GM12878 (cell line): ENCODE results near the gene PRR18. TPM values are rescaled to one million over a fixed set of nuclear protein-coding genes. Genes with fewer than 3 reads are reported as not detected.
A peak's percentile ranks its signal among the peaks of the same experiment; 100 is the strongest.

Experiments used
- ATAC-seq: fragments of 200-7000 bp; cut with Tn5 transposase; 3 replicates; pipeline ENCODE4 v1.9.1; 2020; ENCODE audit warnings: mild to moderate bottlenecking, moderate library complexity
- BruUV-seq: library from RNA; stranded (reverse); fragments of 400-500 nt; replicated peaks from 2 replicates; lab custom pipeline; 2021; lab: Mats Ljungman, UMichigan
- CTCF ChIA-PET: fragments of 300-600 bp; sonication (Branson Sonifier 250); formaldehyde crosslinking; extraction: SDS; loops from one replicate; lab custom pipeline; 2021; ENCODE audit warnings: inconsistent platforms; lab: Yijun Ruan, JAX
- POLR2A ChIA-PET: fragments of 350-600 bp; formaldehyde crosslinking; extraction: SDS; loops from one replicate; lab custom pipeline; 2021; ENCODE audit warnings: inconsistent platforms; lab: Charles Lee
- RAD21 ChIA-PET: fragments of 300-600 bp; sonication (Branson Sonifier 250); formaldehyde crosslinking; loops from one replicate; lab custom pipeline; 2023; ENCODE audit warnings: antibody characterized with exemption; ENCODE audit not compliant: unreplicated experiment; lab: Charles Lee
- SMC1A ChIA-PET: fragments of 300-600 bp; sonication (Branson Sonifier 250); formaldehyde crosslinking; loops from one replicate; lab custom pipeline; 2023; ENCODE audit not compliant: unreplicated experiment, uncharacterized antibody; lab: Charles Lee
- DNase-seq: peaks from one replicate; pipeline ENCODE4 v3.0.0-alpha.2; 2011; ENCODE audit warnings: low read depth, low spot score
- FAIRE-seq: peaks from 3 replicates; lab custom pipeline; 2011; peaks lifted over from hg19 to GRCh38; lab: Jason Lieb, UNC
- H2AFZ ChIP-seq: 2 replicates; pipeline ENCODE4 v1.6.0; 2011; ENCODE audit warnings: low read depth, low read length, control low read depth; ENCODE audit not compliant: control insufficient read depth
- H3K27ac ChIP-seq: 2 replicates; pipeline ENCODE4 v1.5.1; 2011; ENCODE audit warnings: control low read depth; ENCODE audit not compliant: control insufficient read depth, insufficient read depth
- H3K27me3 ChIP-seq, 2 experiments: replicated peaks in 1 of 2; 2 replicates each; pipeline versions ENCODE4 v1.6.0 to v1.6.1; 2011; ENCODE audit warnings: low read length in 1 of 2; ENCODE audit not compliant: control insufficient read depth in 2 of 2, insufficient read depth in 2 of 2
- H3K36me3 ChIP-seq, 2 experiments: 2 replicates each; pipeline ENCODE4 v1.5.1; 2011; ENCODE audit warnings: low read length in 1 of 2; ENCODE audit not compliant: control insufficient read depth in 2 of 2, insufficient read depth in 2 of 2
- H3K4me1 ChIP-seq: 2 replicates; pipeline ENCODE4 v1.6.1; 2011; ENCODE audit warnings: mild to moderate bottlenecking, low read length, moderate library complexity, mixed read lengths; ENCODE audit not compliant: control insufficient read depth, insufficient read depth
- H3K4me2 ChIP-seq: 2 replicates; pipeline ENCODE4 v1.6.0; 2011; ENCODE audit warnings: control low read depth; ENCODE audit not compliant: control insufficient read depth, insufficient read depth
- H3K4me3 ChIP-seq: fragments of 200-600 bp; sonication (generic); 2 replicates; pipeline ENCODE4 v1.5.1; 2016
- H3K79me2 ChIP-seq: 2 replicates; pipeline ENCODE4 v1.6.0; 2011; ENCODE audit warnings: low read length; ENCODE audit not compliant: control insufficient read depth, insufficient read depth
- H3K9ac ChIP-seq: 2 replicates; pipeline ENCODE4 v1.8.0; 2011; ENCODE audit warnings: low read length, control low read depth, mixed read lengths; ENCODE audit not compliant: control insufficient read depth, insufficient read depth
- H3K9me3 ChIP-seq: replicated peaks from 3 replicates; pipeline ENCODE4 v1.5.1; 2011; ENCODE audit warnings: mild to moderate bottlenecking, low read length; ENCODE audit not compliant: control insufficient read depth, insufficient read depth
- H4K20me1 ChIP-seq: 2 replicates; pipeline ENCODE4 v1.6.0; 2011; ENCODE audit not compliant: control insufficient read depth, insufficient read depth
- BCL11A ChIP-seq: IDR thresholded peaks from 2 replicates; pipeline ENCODE4 v1.6.1; 2011; ENCODE audit warnings: low read depth, low read length
- BCL3 ChIP-seq: IDR thresholded peaks from 2 replicates; pipeline ENCODE4 v1.6.1; 2011; ENCODE audit warnings: borderline replicate concordance, low read depth, mild to moderate bottlenecking, moderate library complexity, low read length; ENCODE audit not compliant: insufficient read depth, poor library complexity, severe bottlenecking
- BMI1 ChIP-seq: fragments of 450-650 bp; IDR thresholded peaks from 2 replicates; pipeline ENCODE4 v1.6.1; 2016; ENCODE audit warnings: mild to moderate bottlenecking, moderate library complexity, borderline replicate concordance
- CBX5 ChIP-seq: sonication (generic); IDR thresholded peaks from 2 replicates; pipeline ENCODE4 v1.6.1; 2016; ENCODE audit warnings: low read depth, moderate library complexity, mild to moderate bottlenecking, inconsistent platforms
- E4F1 ChIP-seq: fragments of 450-650 bp; IDR thresholded peaks from 2 replicates; pipeline ENCODE4 v1.6.1; 2018; ENCODE audit warnings: borderline replicate concordance, mild to moderate bottlenecking; ENCODE audit not compliant: partially characterized antibody
- EED ChIP-seq: sonication (generic); IDR thresholded peaks from 2 replicates; pipeline ENCODE4 v1.6.1; 2016; ENCODE audit warnings: antibody characterized with exemption, low read depth
- FOS ChIP-seq: IDR thresholded peaks from 3 replicates; pipeline ENCODE4 v1.6.1; 2011; ENCODE audit warnings: borderline replicate concordance; ENCODE audit not compliant: insufficient read length; ENCODE audit errors: extremely low read depth
- HDGF ChIP-seq: fragments of 450-650 bp; IDR thresholded peaks from 2 replicates; pipeline ENCODE4 v1.6.1; 2016; ENCODE audit warnings: antibody characterized with exemption
- IKZF1 ChIP-seq: fragments of 450-650 bp; conservative IDR thresholded peaks from 2 replicates; pipeline ENCODE4 v1.6.1; 2017; ENCODE audit warnings: antibody characterized with exemption, mild to moderate bottlenecking
- IKZF2 ChIP-seq, 2 experiments: fragments of 450-650 bp; IDR thresholded peaks; 2 replicates each; pipeline ENCODE4 v1.6.1; 2017; ENCODE audit warnings: mild to moderate bottlenecking in 2 of 2, moderate library complexity in 2 of 2
- MEF2B ChIP-seq: fragments of 450-650 bp; IDR thresholded peaks from 2 replicates; pipeline ENCODE4 v1.6.1; 2018; ENCODE audit warnings: mild to moderate bottlenecking, moderate library complexity; ENCODE audit not compliant: partially characterized antibody, poor library complexity, severe bottlenecking
- MYC ChIP-seq: IDR thresholded peaks from 2 replicates; pipeline ENCODE4 v1.6.1; 2011; ENCODE audit warnings: mild to moderate bottlenecking, low read length, moderate library complexity, inconsistent platforms; ENCODE audit not compliant: insufficient read depth, insufficient replicate concordance, insufficient read length, severe bottlenecking
- RUNX3 ChIP-seq: IDR thresholded peaks from 2 replicates; pipeline ENCODE4 v1.6.1; 2012; ENCODE audit warnings: low read length, inconsistent platforms
- SKIL ChIP-seq: fragments of 450-650 bp; IDR thresholded peaks from 2 replicates; pipeline ENCODE4 v1.6.1; 2017; ENCODE audit warnings: mild to moderate bottlenecking, low read depth, inconsistent platforms; ENCODE audit not compliant: poor library complexity, severe bottlenecking
- SP1 ChIP-seq: IDR thresholded peaks from one replicate; pipeline ENCODE4 v1.6.1; 2011; ENCODE audit warnings: low read depth, low read length
- SRF ChIP-seq, 2 experiments: IDR thresholded peaks; 2 replicates each; pipeline ENCODE4 v1.6.1; 2011; ENCODE audit warnings: low read depth in 2 of 2, low read length in 2 of 2, mild to moderate bottlenecking in 1 of 2, moderate library complexity in 1 of 2
- TCF7 ChIP-seq: IDR thresholded peaks from 2 replicates; pipeline ENCODE4 v1.6.1; 2014; ENCODE audit warnings: antibody characterized with exemption, borderline replicate concordance
- ZNF207 ChIP-seq: fragments of 450-650 bp; IDR thresholded peaks from 2 replicates; pipeline ENCODE4 v1.6.1; 2014; ENCODE audit warnings: antibody characterized with exemption, mild to moderate bottlenecking, borderline replicate concordance
- ZNF274 ChIP-seq: IDR thresholded peaks from one replicate; pipeline ENCODE4 v1.8.0; 2011; ENCODE audit not compliant: insufficient read length, insufficient read depth
- WGBS: methylation state at CpG from one replicate; pipeline ENCODE4 v1.1.6; 2016; ENCODE audit warnings: low lambda C conversion rate; ENCODE audit not compliant: insufficient replicate concordance, insufficient coverage; ENCODE audit errors: missing lambda C conversion rate; 5-methylcytosine and 5-hydroxymethylcytosine counted together
- in situ Hi-C: fragments of 300-500 bp; cut with MboI; formaldehyde crosslinking; loops from 9 replicates; pipeline ENCODE4 v1.14.3; 2018; ENCODE audit warnings: mixed read lengths
- intact Hi-C: fragments of 100-400 bp; cut with micrococcal nuclease; formaldehyde crosslinking; loops from one replicate; pipeline ENCODE4 v1.14.2; 2022; ENCODE audit not compliant: unreplicated experiment
- polyA plus RNA-seq, 11 experiments: library from polyadenylated mRNA; depleted of rRNA in 4 of 11; unstranded in 6 of 11; stranded (reverse) in 5 of 11; fragments of >200 nt; fragmentation: Nextera tagmentation in 4 of 11; fragmentation: Illumina TruSeq in 1 of 11; extraction: Ambion mirVana in 4 of 11; extraction: Trizol in 1 of 11; gene quantifications; 1 replicate in 1 of 11; 2 replicates in 10 of 11; pipeline versions ENCODE4 v1.2.1 to v1.2.3, GENCODE V29; 2011 to 2016; ENCODE audit warnings: inconsistent platforms in 2 of 11, missing spikeins in 2 of 11, low read depth in 1 of 11
- total RNA-seq, 4 experiments: library from RNA; depleted of rRNA in 3 of 4; stranded (reverse); fragments of >200 nt in 3 of 4; fragmentation: Illumina TruSeq in 1 of 4; extraction: Trizol in 1 of 4; gene quantifications; 2 replicates each; pipeline versions ENCODE4 v1.2.1 to v1.2.3, GENCODE V29; 2013 to 2021

PRR18 gene
- total and polyA plus RNA-seq, 10 of the 15 experiments (the other 5 are each of a cell fraction or from before 2014, with no cell fraction given): 0.13 to 8.2 (median 1.6) TPM

GRCh38 chr6:166281104-166281503, 27.1 kb downstream of the PRR18 start:
- intact Hi-C loops: no loop called here
- ChIA-PET CTCF (interaction anchor here (0.5 to 3.9 kb wide), 8 partner anchors 29 to 816 kb away, joined by 3 to 58 read pairs (median 5); partner anchors contain the start of gene PRR18), POLR2A (interaction anchor here (1.0 to 2.3 kb wide), 4 partner anchors 27 to 56 kb away, joined by 4 to 8 read pairs (median 5); partner anchors contain the start of gene PRR18)
- TF ChIP-seq ZNF274: no peak
- no peak for TF ChIP-seq BMI1
- no peak for TF ChIP-seq FOS
- TF ChIP-seq IKZF2 (IDR thresholded peaks at IDR 0.05): peak in 1 of 2 experiments; percentile 27; a peak in 1 of 4 replicates
- no peak for TF ChIP-seq MYC
- 0 out of 2 replicates have a peak, but pooled peaks have one; percentile 28 for TF ChIP-seq IKZF1
- no peak for TF ChIP-seq SRF (IDR thresholded peaks at IDR 0.05; ENCODE audit: low read depth in 2 of 2, low read length in 2 of 2)
- 0 out of 2 replicates have a peak, but pooled peaks have one; percentile 29 for TF ChIP-seq CBX5
- no peak for TF ChIP-seq HDGF
- TF ChIP-seq SP1: no peak
- peak; percentile 51; the same call in 1 of the 2 replicates for TF ChIP-seq RUNX3
- 0 out of 2 replicates have a peak, but pooled peaks have one; percentile 4 for TF ChIP-seq BCL11A
- no peak for TF ChIP-seq ZNF207
- 0 out of 2 replicates have a peak, but pooled peaks have one; percentile 62 for TF ChIP-seq EED
- no peak for TF ChIP-seq SKIL
- no peak for TF ChIP-seq E4F1
- TF ChIP-seq MEF2B: no peak
- TF ChIP-seq BCL3: peak; percentile 81
- TF ChIP-seq TCF7: no peak

More at GRCh38 chr6:166281104-166281503, 27.1 kb downstream of the PRR18 start:
- H3K4me2 ChIP-seq: no peak overlapping the region; the same call in 1 of the 2 replicates
- H3K36me3 ChIP-seq: no peaks in the 10 kb centered on the region
- peak overlapping the region; percentile 48 for H3K27ac ChIP-seq
- no peak overlapping the region for H3K9ac ChIP-seq
- no TSS peak for BruUV-seq
- H3K4me1 ChIP-seq: peaks cover 38% of the 10 kb centered on the region
- no peak overlapping the region for H2AFZ ChIP-seq
- ChIA-PET RAD21 (interaction anchor here (0.7 to 3.3 kb wide), 10 partner anchors 13 to 119 kb away, joined by 3 to 21 read pairs (median 4); partner anchors contain the start of gene PRR18), SMC1A (interaction anchor here (0.5 to 3.8 kb wide), 13 partner anchors 13 to 707 kb away, joined by 3 to 29 read pairs (median 4); partner anchors contain the start of gene PRR18)
- H3K4me3 ChIP-seq: no peak overlapping the region
- DNase-seq (no peak), ATAC-seq (peak; percentile 67), FAIRE-seq (peak; percentile 38)
- no peaks in the 10 kb centered on the region; the same call in 2 of the 3 replicates for H3K9me3 ChIP-seq
- no peaks in the 10 kb centered on the region for H3K79me2 ChIP-seq
- WGBS: 64% methylated on average over 9 of the region's 9 CpGs
- no peaks in the 10 kb centered on the region for H3K27me3 ChIP-seq
- H4K20me1 ChIP-seq: no peaks in the 10 kb centered on the region
- in situ Hi-C loops: no loop called here
